Measurements from ENCODE around the gene APLNR. TPM values are rescaled to one million over a fixed set of nuclear protein-coding genes. Genes with fewer than 3 reads are reported as not detected.

Gene APLNR
- total and polyA plus RNA-seq, 2 of the 8 experiments (the other 6 are each of a cell fraction or from before 2014, with no cell fraction given) = 0.80 TPM; not detected in 1

DNA sequence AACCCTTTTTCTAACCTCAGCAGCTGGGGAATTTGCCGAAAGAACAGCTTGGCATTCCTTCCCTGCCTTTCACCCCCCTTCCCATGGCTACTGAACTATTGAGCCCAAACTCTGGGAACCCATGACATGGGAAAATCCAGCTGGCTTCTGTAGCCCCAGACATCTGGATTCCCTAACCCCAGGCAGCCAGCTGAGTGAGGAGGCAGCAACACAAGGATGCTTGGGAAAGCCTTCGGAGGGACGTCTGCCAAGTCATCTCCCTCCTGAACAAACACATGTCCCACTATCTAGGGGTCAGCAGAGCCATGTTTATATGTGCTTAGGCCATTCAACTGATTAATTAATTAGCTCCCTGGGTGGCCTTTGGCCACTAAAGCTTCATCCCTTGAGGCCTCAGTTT, 33.7 kb downstream of the APLNR start:
- peak overlapping the region; percentile 72; the same call in 1 of the 2 replicates for H2BK20ac ChIP-seq (ENCODE audit: low read length)

More for the DNA sequence above, 33.7 kb downstream of the APLNR start:
- no peak overlapping the region for H4K8ac ChIP-seq (ENCODE audit: extremely low read depth, insufficient read depth, low read length)
- H3K14ac ChIP-seq (ENCODE audit: insufficient read length) = no peak overlapping the region
- no peak overlapping the region for H3K4me3 ChIP-seq (ENCODE audit: extremely low read depth in 1 of 4, insufficient read depth in 2 of 4, low read depth in 3 of 4, low read length in 4 of 4)
- no peak overlapping the region for H2BK120ac ChIP-seq (replicated peaks; ENCODE audit: low read depth, low read length)
- H2BK5ac ChIP-seq (ENCODE audit: low read depth, low read length) = peak overlapping the region; percentile 18; the same call in 1 of the 2 replicates
- no peak overlapping the region for H2AFZ ChIP-seq (ENCODE audit: low read length)
- 84% methylated on average over 3 of the region's 3 CpGs; no CpG with 5 or more reads in 1 of the 2 experiments for WGBS, 2 experiments (ENCODE audit: extremely low coverage in 1 of 2, insufficient coverage in 1 of 2, insufficient read length in 1 of 2, insufficient replicate concordance in 2 of 2, low coverage in 1 of 2, low lambda C conversion rate in 2 of 2, missing lambda C conversion rate in 1 of 2)
- no peak overlapping the region for H3K4me2 ChIP-seq (ENCODE audit: insufficient read depth in 1 of 2, low read depth in 2 of 2, low read length in 2 of 2)
- 0 out of 2 replicates have a peak overlapping the region, but pooled peaks have one; percentile 85 for H2BK12ac ChIP-seq (ENCODE audit: low read depth, low read length)
- ChIA-PET POLR2A (ENCODE audit: partially characterized antibody) (interaction anchor here (0.7 to 1.3 kb wide), 2 partner anchors 10 to 115 kb away, joined by 3 to 6 read pairs; no protein-coding TSS in a partner anchor), CTCF (ENCODE audit: partially characterized antibody) (interaction anchor here (1.0 to 4.5 kb wide), 5 partner anchors 9 to 59 kb away, joined by 3 to 38 read pairs (median 4); no protein-coding TSS in a partner anchor)
- H3K4me1 ChIP-seq (replicated peaks in 1 of 4; ENCODE audit: control insufficient read depth in 3 of 4, insufficient read depth in 4 of 4, low read length in 3 of 4) = peaks cover 3 to 16% (median 11%) of the 10 kb centered on the region in 4 experiments; a peak in 5 of 7 replicates
- no peak overlapping the region for H3K56ac ChIP-seq (replicated peaks; ENCODE audit: insufficient read length, low read depth, low read length)
- H3K79me2 ChIP-seq (ENCODE audit: control insufficient read depth in 1 of 2, insufficient read depth in 2 of 2, low read length in 2 of 2) = no peaks in the 10 kb centered on the region
- no peak overlapping the region for H3K27ac ChIP-seq (ENCODE audit: low read depth, low read length)
- FAIRE-seq (no peak), DNase-seq (ENCODE audit: low read depth in 1 of 2, low spot score in 2 of 2) (no peak)
- no peak for TF ChIP-seq ASH2L (IDR thresholded peaks at IDR 0.05; ENCODE audit: low read length)
- no peak for TF ChIP-seq SIX5 (IDR thresholded peaks at IDR 0.05; ENCODE audit: low read depth, low read length)
- TF ChIP-seq CBX5 (IDR thresholded peaks at IDR 0.05; ENCODE audit: low read depth, low read length) = no peak
- TF ChIP-seq RBBP5 (IDR thresholded peaks at IDR 0.05; ENCODE audit: borderline replicate concordance, low read depth, low read length) = no peak
- no peak for TF ChIP-seq ZNF274 (IDR thresholded peaks at IDR 0.05; ENCODE audit: borderline replicate concordance, extremely low read depth, low read length)
- TF ChIP-seq SIN3A (conservative IDR thresholded peaks at IDR 0.05 in 1 of 2, IDR thresholded peaks at IDR 0.05 in 1 of 2; ENCODE audit: low read depth in 1 of 2, low read length in 2 of 2) = no peak
- no peak for TF ChIP-seq BACH1 (IDR thresholded peaks at IDR 0.05; ENCODE audit: low read length)
- no peak for TF ChIP-seq KDM5A (IDR thresholded peaks at IDR 0.05; ENCODE audit: low read length)
- no peak for TF ChIP-seq RAD21 (IDR thresholded peaks at IDR 0.05 in 1 of 2, conservative IDR thresholded peaks at IDR 0.05 in 1 of 2; ENCODE audit: low read depth in 2 of 2, low read length in 2 of 2)
- TF ChIP-seq TAF7 (optimal IDR thresholded peaks at IDR 0.05; ENCODE audit: borderline replicate concordance, low read depth, low read length) = no peak
- 0 out of 2 replicates have a peak overlapping the region, but pooled peaks have one; percentile 57 for H2AK5ac ChIP-seq (ENCODE audit: low read depth, low read length)
- H4K5ac ChIP-seq (ENCODE audit: insufficient read length, low read depth, low read length) = no peak overlapping the region
- peak overlapping the region; percentile 13 for H3K4ac ChIP-seq (replicated peaks; ENCODE audit: insufficient read length, low read depth, low read length)
- no peak overlapping the region for H3K18ac ChIP-seq (ENCODE audit: extremely low read depth, low read length)
- no peaks in the 10 kb centered on the region for H3K36me3 ChIP-seq (ENCODE audit: control insufficient read depth in 2 of 4, insufficient read depth in 4 of 4, low read length in 3 of 4)
- H3K79me1 ChIP-seq (ENCODE audit: low read depth, low read length) = no peaks in the 10 kb centered on the region
- H3K23ac ChIP-seq (ENCODE audit: insufficient read length) = no peak overlapping the region
- no peaks in the 10 kb centered on the region for H3K27me3 ChIP-seq (replicated peaks in 1 of 4; ENCODE audit: control insufficient read depth in 3 of 4, extremely low read depth in 1 of 4, insufficient read depth in 3 of 4, low read length in 3 of 4)
- no peak overlapping the region for H3K9ac ChIP-seq (replicated peaks in 1 of 4; ENCODE audit: extremely low read depth in 1 of 4, low read depth in 3 of 4, low read length in 3 of 4)
- no peak overlapping the region; the same call in 1 of the 2 replicates for H2BK15ac ChIP-seq (ENCODE audit: low read length)
- no peak overlapping the region for H4K91ac ChIP-seq (replicated peaks; ENCODE audit: insufficient read length, low read length)
- no peaks in the 10 kb centered on the region; the same call in 1 of the 2 replicates for H3K23me2 ChIP-seq (ENCODE audit: low read depth, low read length)
- H3K9me3 ChIP-seq (ENCODE audit: insufficient read depth in 2 of 2, low read depth in 1 of 2, low read length in 1 of 2) = no peaks in the 10 kb centered on the region
- no peaks in the 10 kb centered on the region for H4K20me1 ChIP-seq (replicated peaks in 1 of 2; ENCODE audit: control insufficient read depth in 1 of 2, insufficient read depth in 2 of 2, low read length in 2 of 2)
